Vagina (tissue), 2 donors: Measurements from ENCODE around the gene PCDH19. TPM values are rescaled to one million over a fixed set of nuclear protein-coding genes. Genes with fewer than 3 reads are reported as not detected.

Experiments used
- DNase-seq, 2 donors: peaks; one replicate each; pipeline ENCODE4 v3.0.0-alpha.2; 2017; ENCODE audit errors: extremely low spot score in 2 of 2
- H3K27ac ChIP-seq: fragments of 200-600 bp; sonication (generic); one replicate; pipeline ENCODE4 v1.5.1; 2019
- H3K27me3 ChIP-seq: fragments of 200-600 bp; sonication (generic); one replicate; pipeline ENCODE4 v1.5.1; 2019
- H3K36me3 ChIP-seq, 2 donors: fragments of 200-600 bp; sonication (generic); one replicate each; pipeline ENCODE4 v1.5.1; 2017 to 2019
- H3K4me1 ChIP-seq: fragments of 200-600 bp; sonication (generic); one replicate; pipeline ENCODE4 v1.5.1; 2019
- H3K4me3 ChIP-seq, 2 donors: fragments of 200-600 bp; sonication (generic); 1 replicate in 1 of 2; 2 replicates in 1 of 2; pipeline ENCODE4 v1.5.1; 2016 to 2019
- H3K9me3 ChIP-seq: fragments of 200-600 bp; sonication (generic); one replicate; pipeline ENCODE4 v1.5.1; 2019
- POLR2A ChIP-seq, 2 donors: fragments of 450-650 bp; IDR thresholded peaks; one replicate each; pipeline ENCODE4 v1.6.1; 2017; ENCODE audit warnings: antibody characterized with exemption in 2 of 2, mild to moderate bottlenecking in 2 of 2, moderate library complexity in 2 of 2
- POLR2AphosphoS5 ChIP-seq, 2 donors: sonication (generic); formaldehyde crosslinking; IDR thresholded peaks; one replicate each; pipeline ENCODE4 v1.9.0; 2017; ENCODE audit warnings: antibody characterized with exemption in 2 of 2, mild to moderate bottlenecking in 2 of 2, low read depth in 1 of 2; ENCODE audit not compliant: insufficient read depth in 1 of 2
- intact Hi-C: fragments of 100-400 bp; cut with DNase I; formaldehyde crosslinking; loops from one replicate; pipeline ENCODE4 v1.15.1; 2023
- total RNA-seq: library from RNA; depleted of rRNA; stranded (reverse); fragments of >200 nt; gene quantifications from one replicate; pipeline ENCODE4 v1.2.3, GENCODE V29; 2016
- TF ChIP-seq, protein P1 (sequence below), 3 experiments: fragments of 450-650 bp in 2 of 3; fragments of 200-600 bp in 1 of 3; sonication (generic) in 1 of 3; IDR thresholded peaks; one replicate each; pipeline ENCODE4 v1.5.1; 2017 to 2019; ENCODE audit warnings: antibody characterized with exemption in 3 of 3, mild to moderate bottlenecking in 2 of 3, moderate library complexity in 2 of 3

Gene PCDH19
- total RNA-seq, 1 donor from 2014 or later, result 3.4 TPM

DNA sequence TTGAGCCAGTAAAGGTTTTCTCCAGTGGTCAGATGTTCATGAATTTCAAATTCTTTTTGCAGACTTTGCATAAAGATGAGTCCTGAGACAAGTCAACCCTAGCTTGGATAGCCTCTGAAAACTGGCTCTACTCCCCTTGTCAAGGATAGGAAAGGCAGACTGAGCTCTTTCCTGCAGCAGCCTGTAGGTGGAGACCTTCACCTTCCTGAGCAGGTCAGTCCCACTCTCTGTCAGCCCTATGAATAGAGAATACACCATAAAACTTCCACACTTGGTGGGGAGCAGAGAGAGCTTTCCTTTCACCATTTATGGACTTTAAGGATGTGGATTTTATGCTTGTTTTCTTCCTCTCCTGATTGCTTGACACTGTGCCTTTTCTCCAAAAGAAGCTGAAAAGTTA, 41.9 kb downstream of the PCDH19 start:
- Histone ChIP-seq H3K4me3 (no peak overlapping the region), H3K27ac (no peak overlapping the region), H3K36me3 (no peaks in the 10 kb centered on the region), H3K4me1 (no peaks in the 10 kb centered on the region), H3K9me3 (no peaks in the 10 kb centered on the region), H3K27me3 (no peaks in the 10 kb centered on the region)
- intact Hi-C loops, result no loop called here
- DNase-seq, result no peak
- TF ChIP-seq POLR2AphosphoS5 (IDR thresholded peaks at IDR 0.05; ENCODE audit: insufficient read depth in 1 of 2, low read depth in 1 of 2) (no peak), POLR2A (IDR thresholded peaks at IDR 0.05) (no peak)
- TF ChIP-seq, protein P1, sequence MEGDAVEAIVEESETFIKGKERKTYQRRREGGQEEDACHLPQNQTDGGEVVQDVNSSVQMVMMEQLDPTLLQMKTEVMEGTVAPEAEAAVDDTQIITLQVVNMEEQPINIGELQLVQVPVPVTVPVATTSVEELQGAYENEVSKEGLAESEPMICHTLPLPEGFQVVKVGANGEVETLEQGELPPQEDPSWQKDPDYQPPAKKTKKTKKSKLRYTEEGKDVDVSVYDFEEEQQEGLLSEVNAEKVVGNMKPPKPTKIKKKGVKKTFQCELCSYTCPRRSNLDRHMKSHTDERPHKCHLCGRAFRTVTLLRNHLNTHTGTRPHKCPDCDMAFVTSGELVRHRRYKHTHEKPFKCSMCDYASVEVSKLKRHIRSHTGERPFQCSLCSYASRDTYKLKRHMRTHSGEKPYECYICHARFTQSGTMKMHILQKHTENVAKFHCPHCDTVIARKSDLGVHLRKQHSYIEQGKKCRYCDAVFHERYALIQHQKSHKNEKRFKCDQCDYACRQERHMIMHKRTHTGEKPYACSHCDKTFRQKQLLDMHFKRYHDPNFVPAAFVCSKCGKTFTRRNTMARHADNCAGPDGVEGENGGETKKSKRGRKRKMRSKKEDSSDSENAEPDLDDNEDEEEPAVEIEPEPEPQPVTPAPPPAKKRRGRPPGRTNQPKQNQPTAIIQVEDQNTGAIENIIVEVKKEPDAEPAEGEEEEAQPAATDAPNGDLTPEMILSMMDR (IDR thresholded peaks at IDR 0.05), result no peak

DNA sequence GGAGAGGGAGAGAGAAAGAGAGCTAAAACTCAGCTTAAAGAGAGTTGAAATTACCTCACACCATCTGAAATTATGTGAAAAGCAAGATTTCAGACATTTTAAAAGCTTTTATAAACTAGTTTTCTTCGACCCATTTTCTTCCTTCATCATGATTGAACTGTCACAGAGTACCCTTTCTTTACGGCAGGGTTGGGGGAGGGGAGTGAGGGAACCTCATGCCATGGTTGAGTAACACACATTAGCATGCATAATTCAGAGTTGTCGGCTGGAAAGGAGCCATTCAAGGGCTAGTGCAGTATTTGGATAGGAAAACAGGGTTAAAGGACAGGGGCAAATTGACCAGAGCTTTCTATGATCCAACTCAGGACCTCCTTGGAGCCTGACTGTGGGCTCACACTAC, 46.2 kb downstream of the PCDH19 start:
- TF ChIP-seq POLR2A (IDR thresholded peaks at IDR 0.05), result no peak
- no peak for TF ChIP-seq POLR2AphosphoS5 (IDR thresholded peaks at IDR 0.05; ENCODE audit: insufficient read depth in 1 of 2, low read depth in 1 of 2)
- TF ChIP-seq, protein P1 (IDR thresholded peaks at IDR 0.05), result no peak
- H3K27me3 ChIP-seq, result no peaks in the 10 kb centered on the region
- intact Hi-C loops, result no loop called here
- no peaks in the 10 kb centered on the region for H3K9me3 ChIP-seq
- no peaks in the 10 kb centered on the region for H3K4me1 ChIP-seq
- no peak for DNase-seq
- H3K36me3 ChIP-seq, result no peaks in the 10 kb centered on the region
- no peak overlapping the region for H3K27ac ChIP-seq
- no peak overlapping the region for H3K4me3 ChIP-seq

DNA sequence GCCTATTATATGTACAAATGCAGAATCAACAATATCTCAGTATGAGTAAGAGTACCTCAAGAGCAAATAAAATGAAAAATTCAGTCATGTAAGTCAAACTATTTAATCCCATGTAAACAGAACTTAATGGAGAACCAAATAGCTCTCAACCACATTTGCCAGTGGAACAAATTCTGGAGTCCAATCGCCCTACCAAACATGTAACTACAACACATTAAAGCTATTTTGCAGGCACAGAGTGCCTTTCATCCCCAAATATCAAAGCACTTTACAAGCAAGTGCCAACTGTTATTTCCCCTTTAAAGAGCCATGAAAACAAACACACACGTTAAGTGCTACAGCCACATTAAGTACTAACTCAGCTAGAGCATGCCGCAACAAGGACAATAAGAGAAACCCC, 51.3 kb downstream of the PCDH19 start:
- Histone ChIP-seq H3K4me1 (no peaks in the 10 kb centered on the region), H3K27me3 (no peaks in the 10 kb centered on the region), H3K9me3 (no peaks in the 10 kb centered on the region), H3K4me3 (no peak overlapping the region), H3K27ac (no peak overlapping the region), H3K36me3 (no peaks in the 10 kb centered on the region)
- intact Hi-C loops, result no loop called here
- no peak for DNase-seq
- TF ChIP-seq, protein P1 (IDR thresholded peaks at IDR 0.05), result no peak
- no peak for TF ChIP-seq POLR2A (IDR thresholded peaks at IDR 0.05)
- TF ChIP-seq POLR2AphosphoS5 (IDR thresholded peaks at IDR 0.05; ENCODE audit: insufficient read depth in 1 of 2, low read depth in 1 of 2), result no peak

GRCh38 chrX:100356351-100356896, 53.6 kb downstream of the PCDH19 start:
- Histone ChIP-seq H3K4me1 (no peaks in the 10 kb centered on the region), H3K4me3 (no peak overlapping the region), H3K27ac (no peak overlapping the region), H3K27me3 (no peaks in the 10 kb centered on the region), H3K9me3 (no peaks in the 10 kb centered on the region), H3K36me3 (no peaks in the 10 kb centered on the region)
- no peak for DNase-seq
- intact Hi-C loops, result no loop called here
- TF ChIP-seq, protein P1 (IDR thresholded peaks at IDR 0.05), result no peak
- TF ChIP-seq POLR2AphosphoS5 (IDR thresholded peaks at IDR 0.05; ENCODE audit: insufficient read depth in 1 of 2, low read depth in 1 of 2) (no peak), POLR2A (IDR thresholded peaks at IDR 0.05) (no peak)

- no peak overlapping the region for H3K27ac ChIP-seq
- TF ChIP-seq, protein P1 (IDR thresholded peaks at IDR 0.05), result no peak
- TF ChIP-seq POLR2A (IDR thresholded peaks at IDR 0.05), result no peak
- no peak for TF ChIP-seq POLR2AphosphoS5 (IDR thresholded peaks at IDR 0.05; ENCODE audit: insufficient read depth in 1 of 2, low read depth in 1 of 2)
- no peaks in the 10 kb centered on the region for H3K9me3 ChIP-seq
- no peak for DNase-seq
- no peaks in the 10 kb centered on the region for H3K27me3 ChIP-seq
- intact Hi-C loops, result no loop called here
- no peaks in the 10 kb centered on the region for H3K4me1 ChIP-seq
- H3K4me3 ChIP-seq, result no peak overlapping the region
- no peaks in the 10 kb centered on the region for H3K36me3 ChIP-seq
Observed at GRCh38 chrX:100355680-100356079, 54.4 kb downstream of the PCDH19 start.
